ENCODE results near the gene UBR3. TPM values are rescaled to one million over a fixed set of nuclear protein-coding genes. Genes with fewer than 3 reads are reported as not detected.
A peak's percentile ranks its signal among the peaks of the same experiment; 100 is the strongest.

Gene UBR3
- total RNA-seq, 4 donors from 2014 or later, result 101 to 192 (median 114) TPM

- Histone ChIP-seq H3K27ac (peak overlapping the region in 1 of 3 donors; percentile 63), H3K4me3 (replicated peaks in 1 of 3) (no peak overlapping the region), H3K9me3 (no peaks in the 10 kb centered on the region), H3K4me1 (peaks cover 0 to 5% of the 10 kb centered on the region in 2 donors), H3K36me3 (no peaks in the 10 kb centered on the region), H3K27me3 (no peaks in the 10 kb centered on the region)
- TF ChIP-seq CTCF (IDR thresholded peaks at IDR 0.05), result no peak
- no peak for TF ChIP-seq POLR2A (IDR thresholded peaks at IDR 0.05)
- 50 to 54% methylated on average over 5 of the region's 5 CpGs for WGBS, 2 donors
- DNase-seq, result peak; percentile 84 to 85
- intact Hi-C loops (cut with DNase I), result loop anchor here (10.0 kb wide), 1 partner anchor 96 kb away; the partner anchor contains the start of genes CFAP210 and PHOSPHO2
Observed at GRCh38 chr2:169790581-169790980, 36.7 kb upstream of the UBR3 start.

GRCh38 chr2:169795181-169795580 is 32.1 kb upstream of the UBR3 start:
- H3K27ac ChIP-seq, result no peak overlapping the region
- TF ChIP-seq CTCF (IDR thresholded peaks at IDR 0.05), result no peak
- TF ChIP-seq POLR2A (IDR thresholded peaks at IDR 0.05), result no peak
- intact Hi-C loops (cut with DNase I), result loop anchor here (10.0 kb wide), 1 partner anchor 100 kb away; the partner anchor contains the start of genes CFAP210 and PHOSPHO2

GRCh38 chr2:169796441-169796840 is 30.8 kb upstream of the UBR3 start:
- no peak for TF ChIP-seq POLR2A (IDR thresholded peaks at IDR 0.05)
- no peak for TF ChIP-seq CTCF (IDR thresholded peaks at IDR 0.05)
- no peak for DNase-seq
- no peaks in the 10 kb centered on the region for H3K27me3 ChIP-seq
- H3K27ac ChIP-seq, result no peak overlapping the region
- intact Hi-C loops (cut with DNase I), result loop anchor here (10.0 kb wide), 1 partner anchor 102 kb away; the partner anchor contains the start of genes CFAP210 and PHOSPHO2
- no peak overlapping the region for H3K4me3 ChIP-seq (replicated peaks in 1 of 3)
- no peaks in the 10 kb centered on the region for H3K4me1 ChIP-seq
- H3K36me3 ChIP-seq, result peaks cover 0 to under 1% of the 10 kb centered on the region in 2 donors
- 83 to 91% methylated on average over 6 of the region's 6 CpGs for WGBS, 2 donors
- no peaks in the 10 kb centered on the region for H3K9me3 ChIP-seq

More at GRCh38 chr2:169795181-169795580, 32.1 kb upstream of the UBR3 start:
- H3K4me3 ChIP-seq (replicated peaks in 1 of 3), result no peak overlapping the region
- no peak for DNase-seq
- H3K4me1 ChIP-seq, result no peaks in the 10 kb centered on the region
- no peaks in the 10 kb centered on the region for H3K36me3 ChIP-seq
- WGBS, 2 donors, result 67 to 97% methylated on average over 2 of the region's 2 CpGs
- H3K27me3 ChIP-seq, result no peaks in the 10 kb centered on the region
- no peaks in the 10 kb centered on the region for H3K9me3 ChIP-seq

GRCh38 chr2:169797601-169798000 is 29.7 kb upstream of the UBR3 start:
- intact Hi-C loops (cut with DNase I), result loop anchor here (10.0 kb wide), 1 partner anchor 103 kb away; the partner anchor contains the start of genes CFAP210 and PHOSPHO2
- TF ChIP-seq POLR2A (IDR thresholded peaks at IDR 0.05) (no peak), CTCF (IDR thresholded peaks at IDR 0.05) (no peak)
- no peak overlapping the region for H3K4me3 ChIP-seq (replicated peaks in 1 of 3)
- WGBS, 2 donors, result 90 to 92% methylated on average over 5 of the region's 5 CpGs
- no peaks in the 10 kb centered on the region for H3K4me1 ChIP-seq
- H3K36me3 ChIP-seq, result peaks cover 0 to 7% of the 10 kb centered on the region in 2 donors
- H3K27me3 ChIP-seq, result no peaks in the 10 kb centered on the region
- H3K9me3 ChIP-seq, result no peaks in the 10 kb centered on the region
- no peak for DNase-seq
- H3K27ac ChIP-seq, result no peak overlapping the region

GRCh38 chr2:169798397-169798717 is 28.9 kb upstream of the UBR3 start:
- H3K36me3 ChIP-seq, result peaks cover 0 to 7% of the 10 kb centered on the region in 2 donors
- DNase-seq, result no peak
- intact Hi-C loops (cut with DNase I), result loop anchor here (10.0 kb wide), 1 partner anchor 104 kb away; the partner anchor contains the start of genes CFAP210 and PHOSPHO2
- no peaks in the 10 kb centered on the region for H3K27me3 ChIP-seq
- no peaks in the 10 kb centered on the region for H3K9me3 ChIP-seq
- TF ChIP-seq POLR2A (IDR thresholded peaks at IDR 0.05) (no peak), CTCF (IDR thresholded peaks at IDR 0.05) (no peak)
- H3K27ac ChIP-seq, result peak overlapping the region; percentile 47 to 81 (median 80)
- no peaks in the 10 kb centered on the region for H3K4me1 ChIP-seq
- 8 to 12% methylated on average over 4 of the region's 4 CpGs for WGBS, 2 donors
- H3K4me3 ChIP-seq (replicated peaks in 1 of 3), result peak overlapping the region; percentile 1 to 49 (median 19)
